NCI-H128 (cell line): ENCODE data around the gene PCED1B.

Experiments used
- DNase-seq: peaks from one replicate; lab custom pipeline; 2025; ENCODE audit not compliant: unreplicated experiment; lab: John Stamatoyannopoulos, UW

The PCED1B gene

GRCh38 chr12:47067771-47068431, 11.5 kb upstream of the PCED1B start:
- DNase-seq, result no peak

- no peak for DNase-seq
Measured at GRCh38 chr12:47068539-47068938, 10.9 kb upstream of the PCED1B start.

GRCh38 chr12:47070310-47070709, 9.1 kb upstream of the PCED1B start:
- DNase-seq, result no peak

- no peak for DNase-seq
Measured at GRCh38 chr12:47071241-47071852, 8.1 kb upstream of the PCED1B start.

- DNase-seq, result no peak
Measured at GRCh38 chr12:47073951-47074350, 5.5 kb upstream of the PCED1B start.

GRCh38 chr12:47074757-47075156, 4.7 kb upstream of the PCED1B start:
- no peak for DNase-seq

GRCh38 chr12:47075192-47076084, 4.0 kb upstream of the PCED1B start:
- no peak for DNase-seq

- no peak for DNase-seq
Measured at GRCh38 chr12:47077206-47078085, 2.0 kb upstream of the PCED1B start.

GRCh38 chr12:47078086-47078395, 1.4 kb upstream of the PCED1B start:
- no peak for DNase-seq

GRCh38 chr12:47078733-47079467, 521 bp upstream of the PCED1B start:
- DNase-seq, result no peak

GRCh38 chr12:47079981-47080724, 732 bp downstream of the PCED1B start:
- DNase-seq, result no peak

GRCh38 chr12:47080725-47081502, 1.5 kb downstream of the PCED1B start:
- no peak for DNase-seq

- DNase-seq, result no peak
Measured at GRCh38 chr12:47082283-47082682, 2.9 kb downstream of the PCED1B start.

- DNase-seq, result no peak
Measured at GRCh38 chr12:47082796-47083621, 3.6 kb downstream of the PCED1B start.

- DNase-seq, result no peak
Measured at GRCh38 chr12:47084172-47084571, 4.8 kb downstream of the PCED1B start.

GRCh38 chr12:47085815-47086252, 6.4 kb downstream of the PCED1B start:
- DNase-seq, result no peak

- no peak for DNase-seq
Measured at GRCh38 chr12:47087088-47087688, 7.8 kb downstream of the PCED1B start.
